Measurements from ENCODE around the gene RAPGEF4.

- TF ChIP-seq CTCF (IDR thresholded peaks at IDR 0.05), result no peak
- no peak for TF ChIP-seq POLR2A (IDR thresholded peaks at IDR 0.05)
These were observed 331.4 kb downstream of the RAPGEF4 start for GRCh38 chr2:173066887-173067676.

Data from Peyer's patch (tissue), 4 donors.